Subcutaneous abdominal adipose tissue (tissue), 5 donors: ENCODE data around the gene EPC2.
"Not testable (repeated sequence)": the region's sequence is repeated elsewhere in the genome, so short reads cannot be mapped to it uniquely, and the experiment has no call there.

Experiments used
- H3K27ac ChIP-seq: one replicate; pipeline ENCODE4 v1.7.0; 2013; ENCODE audit warnings: low read depth, mild to moderate bottlenecking, inconsistent platforms, low read length, moderate library complexity
- H3K27me3 ChIP-seq, 5 donors: one replicate each; pipeline ENCODE4 v1.7.0; 2013; ENCODE audit warnings: low read length in 5 of 5, inconsistent platforms in 1 of 5; ENCODE audit not compliant: control insufficient read depth in 5 of 5, insufficient read depth in 4 of 5
- H3K36me3 ChIP-seq, 5 donors: one replicate each; pipeline ENCODE4 v1.7.0; 2013; ENCODE audit warnings: low read length in 5 of 5; ENCODE audit not compliant: control insufficient read depth in 5 of 5, insufficient read depth in 5 of 5
- H3K4me1 ChIP-seq, 5 donors: one replicate each; pipeline ENCODE4 v1.7.0; 2013; ENCODE audit warnings: low read length in 5 of 5, mild to moderate bottlenecking in 3 of 5, moderate library complexity in 1 of 5; ENCODE audit not compliant: control insufficient read depth in 5 of 5, insufficient read depth in 5 of 5
- H3K4me3 ChIP-seq, 5 donors: one replicate each; pipeline ENCODE4 v1.7.0; 2013; ENCODE audit warnings: low read length in 5 of 5, low read depth in 1 of 5
- H3K9ac ChIP-seq, 5 donors: one replicate each; pipeline ENCODE4 v1.7.0; 2013; ENCODE audit warnings: low read length in 5 of 5, mild to moderate bottlenecking in 4 of 5, moderate library complexity in 3 of 5
- H3K9me3 ChIP-seq, 5 donors: one replicate each; pipeline ENCODE4 v1.7.0; 2013; ENCODE audit warnings: low read length in 5 of 5; ENCODE audit not compliant: control insufficient read depth in 5 of 5
- donor health status: healthy.
- donor health status: healthy.
- donor health status: healthy.
- donor health status: healthy.
- donor health status: healthy.

The EPC2 gene

DNA sequence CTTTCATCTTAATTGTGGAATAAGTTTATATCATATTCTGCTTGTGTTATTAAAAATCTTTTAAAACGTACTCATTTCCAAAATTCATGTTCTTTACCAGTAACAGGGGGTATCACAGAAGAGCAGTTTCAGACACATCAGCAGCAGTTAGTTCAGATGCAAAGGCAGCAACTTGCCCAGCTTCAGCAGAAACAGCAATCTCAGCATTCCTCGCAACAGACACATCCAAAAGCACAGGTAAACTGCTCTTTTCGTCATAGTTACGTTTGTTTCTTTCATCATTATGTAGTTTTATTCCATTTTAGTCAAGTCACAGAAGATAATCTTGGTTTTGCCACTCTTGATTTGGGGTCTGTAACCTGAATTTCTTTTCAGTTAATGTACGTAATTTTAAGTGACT is 137.0 kb downstream of the EPC2 start:
- peaks cover 15 to 39% (median 27%) of the 10 kb centered on the region in 5 donors for H3K36me3 ChIP-seq
- peaks cover 0 to 4% (median 0%) of the 10 kb centered on the region in 5 donors for H3K4me1 ChIP-seq
- no peak overlapping the region for H3K9ac ChIP-seq
- H3K9me3 ChIP-seq: no peaks in the 10 kb centered on the region
- no peak overlapping the region for H3K27ac ChIP-seq
- no peaks in the 10 kb centered on the region for H3K27me3 ChIP-seq
- H3K4me3 ChIP-seq: no peak overlapping the region

DNA sequence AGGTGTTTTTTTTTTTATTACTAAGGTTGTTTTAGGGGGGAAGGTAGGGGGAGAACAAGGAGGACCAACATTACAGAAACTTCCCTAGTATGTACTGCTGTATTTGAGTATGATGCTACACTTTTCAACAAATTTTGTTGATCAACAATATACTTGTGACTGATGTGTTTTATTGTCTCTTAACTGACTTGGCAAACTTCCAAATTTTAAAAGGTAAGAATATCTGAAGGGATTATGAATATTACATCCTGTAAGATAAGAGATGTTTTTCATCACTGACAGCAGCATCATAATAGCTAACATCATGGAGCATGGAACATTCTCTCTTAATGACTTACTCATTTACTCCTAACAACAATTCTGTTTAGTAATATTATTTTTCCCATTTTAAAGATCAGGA is 144.5 kb downstream of the EPC2 start:
- H3K4me1 ChIP-seq: no peaks in the 10 kb centered on the region
- no peak overlapping the region for H3K4me3 ChIP-seq
- H3K9ac ChIP-seq: no peak overlapping the region
- no peak overlapping the region for H3K27ac ChIP-seq
- no peaks in the 10 kb centered on the region for H3K27me3 ChIP-seq
- H3K9me3 ChIP-seq: no peaks in the 10 kb centered on the region
- H3K36me3 ChIP-seq: peaks cover 16 to 29% (median 17%) of the 10 kb centered on the region in 5 donors

DNA sequence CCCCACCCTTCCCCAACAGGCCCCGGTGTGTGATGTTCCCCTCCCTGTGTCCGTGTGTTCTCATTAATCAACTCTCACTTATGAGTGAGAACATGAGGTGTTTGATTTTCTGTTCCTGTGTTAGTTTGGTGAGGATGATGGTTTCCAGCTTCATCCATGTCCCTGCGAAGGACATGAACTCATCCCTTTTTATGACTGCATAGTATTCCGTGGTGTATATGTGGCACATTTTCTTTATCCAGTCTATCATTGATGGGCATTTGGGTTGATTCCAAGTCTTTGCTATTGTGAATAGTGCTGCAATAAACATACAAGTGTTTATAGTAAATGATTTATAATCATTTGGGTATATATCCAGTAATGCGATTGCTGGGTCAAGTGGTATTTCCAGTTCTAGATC is 145.6 kb downstream of the EPC2 start:
- not testable (repeated sequence) for H3K9ac ChIP-seq, H3K4me1 ChIP-seq, H3K4me3 ChIP-seq, H3K27me3 ChIP-seq, H3K9me3 ChIP-seq, H3K27ac ChIP-seq
- peaks cover 5 to 18% (median 10%) of the 10 kb centered on the region in 5 donors for H3K36me3 ChIP-seq

DNA sequence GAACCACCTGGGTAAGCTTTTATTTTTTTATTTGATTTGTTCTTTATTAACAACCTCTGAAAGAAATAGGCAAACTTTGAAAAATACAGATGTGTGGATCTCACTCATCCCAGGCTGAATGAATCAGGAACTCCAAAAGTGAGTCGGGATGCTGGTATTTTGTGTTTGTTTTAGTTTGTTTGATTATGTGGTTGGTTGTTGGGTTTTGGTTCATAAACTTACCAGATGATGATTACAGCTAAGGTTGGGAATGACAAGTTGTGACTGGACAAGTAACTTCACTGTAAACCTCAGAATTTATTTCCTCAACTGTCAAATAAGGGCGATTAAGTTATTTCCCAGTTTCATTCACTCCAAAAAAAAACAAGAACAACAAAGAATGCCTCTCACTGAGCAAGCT is 150.0 kb downstream of the EPC2 start:
- Histone ChIP-seq H3K27ac (no peak overlapping the region), H3K27me3 (no peaks in the 10 kb centered on the region), H3K9ac (no peak overlapping the region), H3K9me3 (no peaks in the 10 kb centered on the region), H3K4me3 (no peak overlapping the region), H3K4me1 (no peaks in the 10 kb centered on the region), H3K36me3 (peaks cover 0 to 2% (median 2%) of the 10 kb centered on the region in 5 donors)

DNA sequence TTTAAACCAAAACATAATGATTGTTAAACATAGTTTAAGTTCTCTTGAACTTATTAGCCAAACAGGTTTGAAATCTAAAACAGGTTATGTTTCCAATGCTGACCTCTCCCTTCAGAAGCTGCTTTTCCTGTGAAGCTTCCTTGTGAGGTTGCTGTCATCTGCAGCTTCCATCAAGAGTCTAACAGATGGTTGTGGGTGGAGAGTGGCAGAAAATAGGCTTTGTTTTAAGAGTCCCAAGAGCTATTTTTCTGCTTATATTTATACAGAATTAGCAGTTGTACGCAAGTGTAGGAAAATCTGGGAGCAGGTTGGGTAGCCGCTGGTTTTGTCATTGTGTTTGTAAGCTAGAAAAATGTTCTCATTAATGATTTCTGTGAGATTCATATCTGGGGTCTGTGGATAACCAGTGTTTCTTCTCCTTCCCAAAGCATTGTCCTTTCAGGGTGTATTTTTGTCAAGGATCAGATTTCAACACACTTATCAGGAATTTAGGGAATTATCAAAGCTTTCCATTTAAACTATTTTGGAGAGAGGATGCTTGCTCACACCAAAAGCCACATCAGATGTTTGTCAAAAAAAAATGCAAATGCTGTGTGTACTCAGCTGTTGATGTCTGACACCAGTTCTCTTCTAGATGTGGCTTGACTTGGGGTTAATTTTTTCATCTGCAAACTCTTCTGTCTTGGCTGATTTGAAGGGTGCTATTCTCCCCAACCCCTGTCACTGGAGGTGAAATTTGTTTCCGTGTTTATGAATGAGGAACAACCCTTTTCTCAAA is 152.4 kb downstream of the EPC2 start:
- no peak overlapping the region for H3K9ac ChIP-seq
- H3K27ac ChIP-seq: no peak overlapping the region
- no peaks in the 10 kb centered on the region for H3K36me3 ChIP-seq
- H3K4me1 ChIP-seq: no peaks in the 10 kb centered on the region
- H3K9me3 ChIP-seq: peaks cover 0 to under 1% (median 0%) of the 10 kb centered on the region in 5 donors
- no peaks in the 10 kb centered on the region for H3K27me3 ChIP-seq
- H3K4me3 ChIP-seq: no peak overlapping the region

DNA sequence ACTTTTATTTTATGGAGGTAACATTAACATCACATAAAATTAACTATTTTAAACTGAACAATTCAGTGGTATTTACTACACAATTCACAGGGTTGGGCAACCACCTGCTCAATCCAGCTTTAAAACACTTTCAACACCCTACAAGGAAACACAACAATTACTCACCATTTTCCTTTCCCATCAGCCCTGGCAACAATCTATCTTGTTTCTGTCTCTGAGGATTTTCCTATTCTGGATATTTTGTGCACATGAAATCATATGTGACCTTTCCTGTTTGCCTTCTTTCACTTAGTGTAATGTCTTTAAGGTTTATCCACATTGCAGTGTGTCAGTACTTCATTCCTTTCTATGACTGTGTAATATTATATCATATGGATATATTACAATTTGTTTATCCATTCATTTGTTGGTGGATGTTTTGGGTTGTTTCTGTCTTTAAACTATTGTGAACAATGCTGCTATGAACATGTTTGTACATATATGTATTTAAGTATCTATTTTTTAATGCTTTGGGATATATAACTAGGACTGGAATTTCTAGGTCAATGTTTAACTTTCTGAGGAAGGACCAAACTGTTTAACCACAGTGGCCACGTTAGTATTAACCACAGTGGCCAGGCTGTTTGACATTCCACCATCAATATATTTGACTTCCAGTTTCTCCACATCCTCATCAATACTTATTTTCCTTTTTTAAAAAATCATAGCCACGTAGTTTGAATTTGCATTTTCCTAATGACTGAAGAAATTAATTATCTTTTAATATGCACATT is 158.1 kb downstream of the EPC2 start:
- H3K9me3 ChIP-seq: peaks cover 0 to 4% (median 0%) of the 10 kb centered on the region in 5 donors
- H3K27me3 ChIP-seq: no peaks in the 10 kb centered on the region
- no peak overlapping the region for H3K27ac ChIP-seq
- no peak overlapping the region for H3K4me3 ChIP-seq
- no peak overlapping the region for H3K9ac ChIP-seq
- H3K36me3 ChIP-seq: no peaks in the 10 kb centered on the region
- no peaks in the 10 kb centered on the region for H3K4me1 ChIP-seq

DNA sequence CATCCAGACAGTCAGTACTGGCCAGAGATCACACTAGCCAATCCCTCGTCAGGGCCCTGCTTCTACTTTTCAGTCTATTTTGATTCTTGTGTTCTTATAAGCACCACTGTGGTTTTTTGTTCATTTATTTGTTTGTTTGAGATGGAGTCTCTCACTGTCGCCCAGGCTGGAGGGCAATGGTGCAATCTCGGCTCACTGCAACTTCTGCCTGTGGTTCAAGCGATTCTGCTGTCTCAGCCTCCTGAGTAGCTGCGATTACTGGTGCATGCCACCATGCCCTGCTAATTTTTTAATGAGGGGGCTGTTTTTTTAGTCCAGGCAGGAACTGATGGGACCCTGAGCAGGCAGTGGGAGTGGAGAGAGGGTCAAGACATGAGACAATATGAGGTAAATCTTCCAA is 165.5 kb downstream of the EPC2 start:
- Histone ChIP-seq H3K4me1 (peaks cover 2 to 29% (median 23%) of the 10 kb centered on the region in 5 donors), H3K27ac (no peak overlapping the region), H3K27me3 (no peaks in the 10 kb centered on the region), H3K36me3 (no peaks in the 10 kb centered on the region), H3K9me3 (no peaks in the 10 kb centered on the region), H3K4me3 (no peak overlapping the region), H3K9ac (no peak overlapping the region)

DNA sequence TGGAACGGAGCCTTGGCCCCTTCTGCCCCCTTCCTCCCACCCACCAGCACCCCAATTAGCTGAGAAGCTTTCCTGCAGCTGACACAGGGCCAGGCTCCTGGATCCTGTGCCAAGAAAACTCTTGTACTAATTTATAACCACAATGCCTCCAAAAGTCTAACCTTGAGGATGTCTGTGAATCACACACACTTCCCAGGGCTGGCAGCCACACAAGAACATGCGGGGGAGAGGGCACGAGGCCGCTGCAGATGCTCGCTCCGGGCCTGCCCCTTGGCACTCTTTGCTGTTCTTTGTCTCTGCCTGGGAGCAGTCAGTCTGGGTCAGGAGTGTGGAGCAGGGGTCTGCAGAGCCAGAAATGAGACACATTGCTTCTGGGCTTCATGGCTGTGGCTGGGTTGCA is 167.8 kb downstream of the EPC2 start:
- Histone ChIP-seq H3K9ac (no peak overlapping the region), H3K27me3 (no peaks in the 10 kb centered on the region), H3K9me3 (no peaks in the 10 kb centered on the region), H3K36me3 (no peaks in the 10 kb centered on the region), H3K27ac (no peak overlapping the region), H3K4me1 (peaks cover 5 to 39% (median 31%) of the 10 kb centered on the region in 5 donors), H3K4me3 (no peak overlapping the region)

DNA sequence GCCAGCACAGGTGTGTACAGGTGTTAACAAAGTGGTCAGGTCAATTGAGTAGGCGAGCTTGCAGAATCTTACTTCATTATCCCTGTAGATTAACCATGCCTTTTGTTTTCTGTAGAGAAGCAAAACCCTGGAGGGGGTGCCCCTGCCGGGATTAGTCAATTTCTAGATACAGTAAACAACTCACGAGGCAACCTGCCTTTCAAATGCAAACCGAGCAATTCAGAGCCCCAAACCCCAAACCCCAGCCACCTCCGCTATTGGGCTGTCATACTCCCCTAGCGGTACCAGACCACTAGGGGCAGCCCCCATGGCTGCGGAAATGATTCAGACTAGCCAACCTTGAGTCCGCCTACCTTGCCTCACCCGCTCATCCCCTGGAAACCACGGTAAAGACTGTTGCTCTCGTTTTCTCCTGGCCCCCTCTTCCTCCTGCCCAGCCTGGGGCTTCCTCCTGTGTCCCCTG is 169.1 kb downstream of the EPC2 start:
- no peaks in the 10 kb centered on the region for H3K9me3 ChIP-seq
- H3K27ac ChIP-seq: no peak overlapping the region
- H3K4me1 ChIP-seq: peaks cover 5 to 43% (median 34%) of the 10 kb centered on the region in 5 donors
- no peaks in the 10 kb centered on the region for H3K27me3 ChIP-seq
- H3K9ac ChIP-seq: no peak overlapping the region
- no peak overlapping the region for H3K4me3 ChIP-seq
- H3K36me3 ChIP-seq: no peaks in the 10 kb centered on the region
